Ishikawa (cell line): ENCODE results near the gene INO80E.

Source experiments
- CEBPB ChIP-seq: IDR thresholded peaks from 2 replicates; pipeline ENCODE4 v1.6.1; 2012
- CREB1 ChIP-seq: IDR thresholded peaks from 2 replicates; pipeline ENCODE4 v1.6.1; 2012; ENCODE audit warnings: low read depth
- EGR1 ChIP-seq: IDR thresholded peaks from 2 replicates; pipeline ENCODE4 v1.6.1; 2012
- EP300 ChIP-seq: IDR thresholded peaks from 2 replicates; pipeline ENCODE4 v1.6.1; 2012; ENCODE audit warnings: borderline replicate concordance
- FOXM1 ChIP-seq: IDR thresholded peaks from 2 replicates; pipeline ENCODE4 v1.6.1; 2012; ENCODE audit warnings: low read depth, borderline replicate concordance
- MAX ChIP-seq: IDR thresholded peaks from 2 replicates; pipeline ENCODE4 v1.6.1; 2012
- NFIC ChIP-seq: IDR thresholded peaks from 2 replicates; pipeline ENCODE4 v1.6.1; 2012
- RAD21 ChIP-seq: IDR thresholded peaks from 2 replicates; pipeline ENCODE4 v1.6.1; 2012; ENCODE audit warnings: low read depth
- TAF1 ChIP-seq: IDR thresholded peaks from 2 replicates; pipeline ENCODE4 v1.6.1; 2012; ENCODE audit warnings: low read depth, mild to moderate bottlenecking
- TCF12 ChIP-seq: IDR thresholded peaks from 2 replicates; pipeline ENCODE4 v1.6.1; 2012; ENCODE audit warnings: low read depth
- TEAD4 ChIP-seq: IDR thresholded peaks from 2 replicates; pipeline ENCODE4 v1.6.1; 2012
- USF1 ChIP-seq: IDR thresholded peaks from 2 replicates; pipeline ENCODE4 v1.6.1; 2012
- YY1 ChIP-seq: IDR thresholded peaks from 2 replicates; pipeline ENCODE4 v1.6.1; 2012; ENCODE audit warnings: low read depth
- ZBTB7A ChIP-seq: IDR thresholded peaks from 2 replicates; pipeline ENCODE4 v1.6.1; 2012; ENCODE audit warnings: low read depth
- TF ChIP-seq, protein P1 (sequence below): IDR thresholded peaks from 2 replicates; pipeline ENCODE4 v1.6.1; 2012; ENCODE audit warnings: low read depth, mild to moderate bottlenecking

Gene INO80E

DNA sequence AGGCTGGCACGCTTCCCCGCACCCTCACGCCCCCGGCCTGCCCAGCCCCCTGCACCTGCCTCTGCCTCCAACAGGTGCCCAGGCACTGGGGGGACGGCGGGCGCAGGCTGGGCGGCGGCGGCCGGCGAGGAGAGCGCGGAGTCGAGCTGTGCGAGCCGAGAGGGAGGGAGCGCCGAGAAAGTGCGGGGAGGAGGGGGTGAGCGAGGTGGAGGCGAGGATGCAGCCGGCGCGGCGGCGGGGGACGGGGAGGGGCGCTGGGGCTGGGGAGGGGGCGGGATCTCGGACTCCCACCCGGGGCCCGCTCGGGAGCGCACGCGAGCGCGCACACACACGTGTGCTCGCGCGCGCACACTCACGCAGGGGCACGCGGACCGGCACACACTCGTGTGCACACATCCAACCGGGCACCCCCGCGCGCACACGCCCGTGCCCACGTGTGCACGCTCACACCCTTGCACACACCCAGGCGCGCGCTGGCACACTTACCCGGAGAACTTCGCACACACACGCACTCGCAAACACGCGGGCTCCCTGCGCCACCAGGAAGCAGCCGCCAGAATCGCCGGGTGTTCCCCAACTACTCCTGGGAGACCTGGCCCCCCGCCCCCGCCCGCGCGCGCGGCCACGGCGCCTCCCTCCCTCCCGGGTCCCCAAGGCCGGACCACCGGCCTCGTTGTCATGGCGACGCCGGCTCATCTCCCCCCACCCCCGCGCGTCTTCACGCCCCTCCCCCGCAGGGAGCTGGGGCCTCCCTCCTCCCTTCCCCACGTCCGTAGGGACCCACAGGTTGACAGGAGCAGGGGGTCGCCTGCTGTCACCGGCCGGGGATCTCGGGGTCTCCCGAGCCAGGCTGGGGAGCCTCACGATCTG, 15.0 kb downstream of the INO80E start, which contains the start of gene DOC2A:
DOC2A (minus strand) TSS at position 184 of the 870 bp plus-strand sequence. CDS start 805 bp downstream, outside the sequence.
- TF ChIP-seq FOXM1 (no peak), EP300 (no peak), YY1 (no peak), TAF1 (no peak), MAX (peak; percentile 79), CREB1 (no peak), ZBTB7A (no peak)

- TF ChIP-seq USF1, result no peak
- no peak for TF ChIP-seq TEAD4
- TF ChIP-seq EP300, result no peak
- no peak for TF ChIP-seq CEBPB
- no peak for TF ChIP-seq CREB1
- TF ChIP-seq YY1, result no peak
- TF ChIP-seq TCF12, result no peak
- TF ChIP-seq MAX, result no peak
- TF ChIP-seq NFIC, result no peak
- TF ChIP-seq TAF1, result no peak
- no peak for TF ChIP-seq RAD21
- TF ChIP-seq FOXM1, result no peak
- TF ChIP-seq EGR1, result no peak
- TF ChIP-seq ZBTB7A, result no peak
- TF ChIP-seq, protein P1, sequence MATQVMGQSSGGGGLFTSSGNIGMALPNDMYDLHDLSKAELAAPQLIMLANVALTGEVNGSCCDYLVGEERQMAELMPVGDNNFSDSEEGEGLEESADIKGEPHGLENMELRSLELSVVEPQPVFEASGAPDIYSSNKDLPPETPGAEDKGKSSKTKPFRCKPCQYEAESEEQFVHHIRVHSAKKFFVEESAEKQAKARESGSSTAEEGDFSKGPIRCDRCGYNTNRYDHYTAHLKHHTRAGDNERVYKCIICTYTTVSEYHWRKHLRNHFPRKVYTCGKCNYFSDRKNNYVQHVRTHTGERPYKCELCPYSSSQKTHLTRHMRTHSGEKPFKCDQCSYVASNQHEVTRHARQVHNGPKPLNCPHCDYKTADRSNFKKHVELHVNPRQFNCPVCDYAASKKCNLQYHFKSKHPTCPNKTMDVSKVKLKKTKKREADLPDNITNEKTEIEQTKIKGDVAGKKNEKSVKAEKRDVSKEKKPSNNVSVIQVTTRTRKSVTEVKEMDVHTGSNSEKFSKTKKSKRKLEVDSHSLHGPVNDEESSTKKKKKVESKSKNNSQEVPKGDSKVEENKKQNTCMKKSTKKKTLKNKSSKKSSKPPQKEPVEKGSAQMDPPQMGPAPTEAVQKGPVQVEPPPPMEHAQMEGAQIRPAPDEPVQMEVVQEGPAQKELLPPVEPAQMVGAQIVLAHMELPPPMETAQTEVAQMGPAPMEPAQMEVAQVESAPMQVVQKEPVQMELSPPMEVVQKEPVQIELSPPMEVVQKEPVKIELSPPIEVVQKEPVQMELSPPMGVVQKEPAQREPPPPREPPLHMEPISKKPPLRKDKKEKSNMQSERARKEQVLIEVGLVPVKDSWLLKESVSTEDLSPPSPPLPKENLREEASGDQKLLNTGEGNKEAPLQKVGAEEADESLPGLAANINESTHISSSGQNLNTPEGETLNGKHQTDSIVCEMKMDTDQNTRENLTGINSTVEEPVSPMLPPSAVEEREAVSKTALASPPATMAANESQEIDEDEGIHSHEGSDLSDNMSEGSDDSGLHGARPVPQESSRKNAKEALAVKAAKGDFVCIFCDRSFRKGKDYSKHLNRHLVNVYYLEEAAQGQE, result no peak
These were observed 15.9 kb downstream of the INO80E start for GRCh38 chr16:30011714-30012504.

DNA sequence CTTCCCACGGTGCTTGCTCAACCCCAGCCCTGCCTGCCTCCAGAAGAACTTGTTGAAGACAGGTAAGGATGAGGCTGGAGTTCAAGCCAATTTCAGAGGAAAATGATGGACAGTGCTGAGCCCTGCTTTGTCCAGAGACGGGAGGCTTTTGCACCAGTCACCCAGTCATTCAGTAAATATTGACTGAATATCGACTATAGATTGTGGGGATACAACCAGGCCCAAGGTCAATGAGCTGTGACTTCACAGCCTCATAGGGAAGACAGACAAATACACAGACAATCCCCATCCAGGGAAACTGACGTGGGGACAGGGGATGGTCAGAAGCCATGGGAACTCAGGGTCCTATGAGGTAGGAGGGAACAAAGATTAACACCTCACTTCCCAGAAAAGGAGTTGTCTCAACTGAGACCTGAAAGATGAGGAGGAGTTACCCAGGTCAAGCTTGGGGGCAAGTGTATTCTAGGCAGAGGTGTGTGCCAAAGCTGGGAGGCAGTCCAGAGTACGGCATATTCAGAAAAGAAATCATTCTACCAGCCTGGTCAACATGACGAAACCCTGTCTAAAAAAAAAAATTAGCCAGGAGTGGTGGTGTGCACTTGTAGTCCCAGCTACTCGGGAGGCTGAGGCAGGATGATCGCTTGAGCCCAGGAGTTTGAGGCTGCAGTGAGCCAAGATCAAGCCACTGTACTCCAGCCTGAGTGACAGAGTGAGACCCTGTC, 20.7 kb downstream of the INO80E start:
- TF ChIP-seq EGR1, result no peak
- no peak for TF ChIP-seq USF1
- TF ChIP-seq RAD21, result no peak
- TF ChIP-seq FOXM1, result no peak
- no peak for TF ChIP-seq TAF1
- TF ChIP-seq YY1, result no peak
- TF ChIP-seq EP300, result no peak

GRCh38 chr16:30017277-30017656, 21.2 kb downstream of the INO80E start:
- no peak for TF ChIP-seq NFIC

- TF ChIP-seq RAD21 (no peak), YY1 (0 out of 2 replicates have a peak, but pooled peaks have one; percentile 12), EGR1 (no peak), ZBTB7A (no peak), MAX (0 out of 2 replicates have a peak, but pooled peaks have one; percentile 22), FOXM1 (0 out of 2 replicates have a peak, but pooled peaks have one; percentile 24), TEAD4 (peak; percentile 36; the same call in 1 of the 2 replicates), EP300 (peak; percentile 67), CEBPB (peak; percentile 14; the same call in 1 of the 2 replicates), TCF12 (peak; percentile 71), USF1 (0 out of 2 replicates have a peak, but pooled peaks have one; percentile 22), NFIC (peak; percentile 72), CREB1 (no peak), TAF1 (no peak)
- TF ChIP-seq, protein P1, result no peak
These were observed 22.7 kb downstream of the INO80E start for GRCh38 chr16:30018731-30019158.
